Upper lobe of left lung (tissue), 4 donors: ENCODE results near the gene FAM171A1.

Experiments used
- POLR2A ChIP-seq, 4 donors: fragments of 450-650 bp; IDR thresholded peaks; one replicate each; pipeline ENCODE4 v1.5.1; 2016 to 2017; ENCODE audit warnings: antibody characterized with exemption in 4 of 4, mild to moderate bottlenecking in 2 of 4
- TF ChIP-seq, protein P1 (sequence below), 6 experiments: fragments of 450-650 bp in 4 of 6; fragments of 200-600 bp in 2 of 6; sonication (generic) in 2 of 6; IDR thresholded peaks; one replicate each; pipeline ENCODE4 v1.5.1; 2016 to 2019; ENCODE audit warnings: antibody characterized with exemption in 6 of 6

DNA sequence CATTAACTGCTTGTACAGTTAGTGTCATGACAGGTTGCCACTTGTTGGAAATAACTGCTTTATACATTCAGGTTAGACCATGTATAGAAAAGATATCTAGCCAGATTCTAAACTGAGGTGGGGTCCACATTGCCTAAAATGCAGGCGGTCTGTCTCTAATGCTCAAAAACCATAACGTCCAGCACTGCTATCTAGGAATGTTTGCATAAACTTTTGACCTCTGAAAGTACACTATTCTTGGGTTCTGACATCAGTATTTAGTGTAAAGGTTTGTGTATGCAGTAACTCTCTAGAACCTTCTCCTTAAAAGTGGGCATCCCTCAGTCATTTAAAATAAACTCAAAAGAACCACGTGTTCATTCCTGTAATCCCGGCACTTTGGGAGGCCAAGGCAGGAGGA lies 10.3 kb upstream of the FAM171A1 start:
- TF ChIP-seq, protein P1, sequence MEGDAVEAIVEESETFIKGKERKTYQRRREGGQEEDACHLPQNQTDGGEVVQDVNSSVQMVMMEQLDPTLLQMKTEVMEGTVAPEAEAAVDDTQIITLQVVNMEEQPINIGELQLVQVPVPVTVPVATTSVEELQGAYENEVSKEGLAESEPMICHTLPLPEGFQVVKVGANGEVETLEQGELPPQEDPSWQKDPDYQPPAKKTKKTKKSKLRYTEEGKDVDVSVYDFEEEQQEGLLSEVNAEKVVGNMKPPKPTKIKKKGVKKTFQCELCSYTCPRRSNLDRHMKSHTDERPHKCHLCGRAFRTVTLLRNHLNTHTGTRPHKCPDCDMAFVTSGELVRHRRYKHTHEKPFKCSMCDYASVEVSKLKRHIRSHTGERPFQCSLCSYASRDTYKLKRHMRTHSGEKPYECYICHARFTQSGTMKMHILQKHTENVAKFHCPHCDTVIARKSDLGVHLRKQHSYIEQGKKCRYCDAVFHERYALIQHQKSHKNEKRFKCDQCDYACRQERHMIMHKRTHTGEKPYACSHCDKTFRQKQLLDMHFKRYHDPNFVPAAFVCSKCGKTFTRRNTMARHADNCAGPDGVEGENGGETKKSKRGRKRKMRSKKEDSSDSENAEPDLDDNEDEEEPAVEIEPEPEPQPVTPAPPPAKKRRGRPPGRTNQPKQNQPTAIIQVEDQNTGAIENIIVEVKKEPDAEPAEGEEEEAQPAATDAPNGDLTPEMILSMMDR (IDR thresholded peaks at IDR 0.05), result no peak
- no peak for TF ChIP-seq POLR2A (IDR thresholded peaks at IDR 0.05)
